COLO668 (cell line): Measurements from ENCODE around the gene VPS35.

Experiments
- DNase-seq: peaks from one replicate; lab custom pipeline; 2025; ENCODE audit not compliant: unreplicated experiment; lab: John Stamatoyannopoulos, UW

Gene VPS35

GRCh38 chr16:46620266-46621005 is 68.5 kb downstream of the VPS35 start:
- DNase-seq, result no peak

- DNase-seq, result no peak
These were observed 70.5 kb downstream of the VPS35 start for GRCh38 chr16:46618516-46618915.

GRCh38 chr16:46614006-46614405 is 75.0 kb downstream of the VPS35 start:
- DNase-seq, result no peak

- no peak for DNase-seq
These were observed 75.6 kb downstream of the VPS35 start for GRCh38 chr16:46613352-46613751.

- no peak for DNase-seq
These were observed 76.9 kb downstream of the VPS35 start for GRCh38 chr16:46612121-46612520.

GRCh38 chr16:46607529-46607928 is 81.4 kb downstream of the VPS35 start:
- no peak for DNase-seq

- no peak for DNase-seq
These were observed 82.7 kb downstream of the VPS35 start for GRCh38 chr16:46606231-46606630.
